PC-9 (cell line): ENCODE results near the gene RUFY4.

Experiments used
- CTCF ChIP-seq: fragments of 200-600 bp; sonication (generic); conservative IDR thresholded peaks from 2 replicates; pipeline ENCODE4 v1.6.1; 2017; ENCODE audit warnings: mixed run types, antibody characterized with exemption, mild to moderate bottlenecking, moderate library complexity
- EZH2 ChIP-seq: fragments of 200-600 bp; sonication (generic); IDR thresholded peaks from 2 replicates; pipeline ENCODE4 v1.8.0; 2017; ENCODE audit warnings: antibody characterized with exemption, low read depth

GRCh38 chr2:218030409-218031195 lies 38.5 kb upstream of the RUFY4 start:
- TF ChIP-seq CTCF: no peak
- TF ChIP-seq EZH2: no peak
